SU-DHL-6 (cell line): Measurements from ENCODE around the gene RAB11FIP3.

Source experiments
- H2AFZ ChIP-seq: fragments of 200-600 bp; sonication (generic); 2 replicates; pipeline ENCODE4 v1.6.1; 2014; ENCODE audit warnings: low read depth, mild to moderate bottlenecking, moderate library complexity, mixed read lengths, antibody characterized with exemption, low read length; ENCODE audit not compliant: severe bottlenecking
- H3F3A ChIP-seq: fragments of 200-600 bp; shearing (Covaris generic); 2 replicates; pipeline ENCODE4 v1.6.0; 2016; ENCODE audit warnings: antibody characterized with exemption, mild to moderate bottlenecking; ENCODE audit not compliant: insufficient read depth
- H3K27ac ChIP-seq: fragments of 200-600 bp; sonication (generic); 2 replicates; pipeline ENCODE4 v1.5.1; 2016; ENCODE audit warnings: low read depth, mild to moderate bottlenecking, low read length, moderate library complexity, mixed read lengths
- H3K27me3 ChIP-seq: fragments of 200-600 bp; sonication (generic), shearing (Covaris generic); 2 replicates; pipeline ENCODE4 v1.6.0; 2014; ENCODE audit warnings: mild to moderate bottlenecking, low read length
- H3K36me3 ChIP-seq: fragments of 200-600 bp; sonication (generic); 2 replicates; pipeline ENCODE4 v1.6.1; 2014; ENCODE audit warnings: mild to moderate bottlenecking, low read length, mixed read lengths
- H3K4me2 ChIP-seq: fragments of 300-600, 200-600 bp; shearing (Covaris generic), sonication (generic); 2 replicates; pipeline ENCODE4 v1.6.0; 2014; ENCODE audit warnings: low read length, low read depth, mild to moderate bottlenecking; ENCODE audit not compliant: poor library complexity, severe bottlenecking
- H3K4me3 ChIP-seq: fragments of 200-600 bp; sonication (generic); 2 replicates; pipeline ENCODE4 v1.5.1; 2014; ENCODE audit warnings: antibody characterized with exemption, low read length, mild to moderate bottlenecking, mixed read lengths; ENCODE audit not compliant: insufficient read depth, poor library complexity, severe bottlenecking
- H3K79me2 ChIP-seq: fragments of 200-600 bp; sonication (generic); 2 replicates; pipeline ENCODE4 v1.6.1; 2014; ENCODE audit warnings: mild to moderate bottlenecking, low read length, moderate library complexity; ENCODE audit not compliant: insufficient read depth
- H3K9ac ChIP-seq: fragments of 200-600 bp; sonication (generic); 2 replicates; pipeline ENCODE4 v1.7.0; 2014; ENCODE audit warnings: mild to moderate bottlenecking, low read length
- H3K9me2 ChIP-seq: fragments of 200-600 bp; sonication (generic); replicated peaks from 2 replicates; pipeline ENCODE4 v1.6.1; 2014; ENCODE audit warnings: low read length; ENCODE audit not compliant: insufficient read depth
- H3K9me3 ChIP-seq: fragments of 200-600 bp; sonication (generic); 2 replicates; pipeline ENCODE4 v1.6.1; 2014; ENCODE audit warnings: low read length, mixed read lengths; ENCODE audit not compliant: insufficient read depth
- H4K20me1 ChIP-seq: fragments of 200-600 bp; sonication (generic); 2 replicates; pipeline ENCODE4 v1.6.1; 2014; ENCODE audit warnings: low read depth, mild to moderate bottlenecking, antibody characterized with exemption, low read length, moderate library complexity, mixed read lengths
- EZH2phosphoT487 ChIP-seq: fragments of 200-600 bp; sonication (generic), shearing (Covaris generic); conservative IDR thresholded peaks from 2 replicates; pipeline ENCODE4 v1.6.1; 2018; ENCODE audit warnings: mild to moderate bottlenecking, antibody characterized with exemption, low read length, moderate library complexity, mixed read lengths
- TF ChIP-seq, protein P1 (sequence below): fragments of 200-600 bp; sonication (generic); IDR thresholded peaks from one replicate; pipeline ENCODE4 v1.5.1; 2017; ENCODE audit warnings: antibody characterized with exemption, mild to moderate bottlenecking, low read length, moderate library complexity; ENCODE audit not compliant: insufficient read depth, poor library complexity, severe bottlenecking

Gene RAB11FIP3

DNA sequence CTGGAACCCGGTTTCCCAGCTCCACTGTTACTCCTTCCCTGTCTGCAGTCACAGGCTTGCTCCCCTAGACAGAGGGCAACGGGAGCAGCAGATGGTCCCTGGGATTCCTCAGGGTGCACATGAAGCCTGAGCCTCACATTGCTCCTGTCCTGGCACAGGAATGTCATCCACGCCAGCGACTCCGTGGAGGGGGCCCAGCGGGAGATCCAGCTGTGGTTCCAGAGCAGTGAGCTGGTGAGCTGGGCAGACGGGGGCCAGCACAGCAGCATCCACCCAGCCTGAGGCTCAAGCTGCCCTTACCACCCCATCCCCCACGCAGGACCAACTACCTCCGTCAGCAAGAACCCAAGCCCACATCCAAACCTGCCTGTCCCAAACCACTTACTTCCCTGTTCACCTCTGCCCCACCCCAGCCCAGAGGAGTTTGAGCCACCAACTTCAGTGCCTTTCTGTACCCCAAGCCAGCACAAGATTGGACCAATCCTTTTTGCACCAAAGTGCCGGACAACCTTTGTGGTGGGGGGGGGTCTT lies 25.3 kb upstream of the RAB11FIP3 start:
- no peak overlapping the region for H3K27ac ChIP-seq
- H3K4me3 ChIP-seq = peak overlapping the region; percentile 87
- H4K20me1 ChIP-seq = no peaks in the 10 kb centered on the region
- H3F3A ChIP-seq = peaks cover 13% of the 10 kb centered on the region
- no peaks in the 10 kb centered on the region for H3K36me3 ChIP-seq
- H3K27me3 ChIP-seq = no peaks in the 10 kb centered on the region
- peak overlapping the region; percentile 69 for H3K4me2 ChIP-seq
- TF ChIP-seq, protein P1, sequence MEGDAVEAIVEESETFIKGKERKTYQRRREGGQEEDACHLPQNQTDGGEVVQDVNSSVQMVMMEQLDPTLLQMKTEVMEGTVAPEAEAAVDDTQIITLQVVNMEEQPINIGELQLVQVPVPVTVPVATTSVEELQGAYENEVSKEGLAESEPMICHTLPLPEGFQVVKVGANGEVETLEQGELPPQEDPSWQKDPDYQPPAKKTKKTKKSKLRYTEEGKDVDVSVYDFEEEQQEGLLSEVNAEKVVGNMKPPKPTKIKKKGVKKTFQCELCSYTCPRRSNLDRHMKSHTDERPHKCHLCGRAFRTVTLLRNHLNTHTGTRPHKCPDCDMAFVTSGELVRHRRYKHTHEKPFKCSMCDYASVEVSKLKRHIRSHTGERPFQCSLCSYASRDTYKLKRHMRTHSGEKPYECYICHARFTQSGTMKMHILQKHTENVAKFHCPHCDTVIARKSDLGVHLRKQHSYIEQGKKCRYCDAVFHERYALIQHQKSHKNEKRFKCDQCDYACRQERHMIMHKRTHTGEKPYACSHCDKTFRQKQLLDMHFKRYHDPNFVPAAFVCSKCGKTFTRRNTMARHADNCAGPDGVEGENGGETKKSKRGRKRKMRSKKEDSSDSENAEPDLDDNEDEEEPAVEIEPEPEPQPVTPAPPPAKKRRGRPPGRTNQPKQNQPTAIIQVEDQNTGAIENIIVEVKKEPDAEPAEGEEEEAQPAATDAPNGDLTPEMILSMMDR = no peak
- no peak for TF ChIP-seq EZH2phosphoT487
- no peak overlapping the region for H2AFZ ChIP-seq
- peak overlapping the region; percentile 88 for H3K9ac ChIP-seq
- H3K79me2 ChIP-seq = no peaks in the 10 kb centered on the region
- no peaks in the 10 kb centered on the region for H3K9me2 ChIP-seq
- no peaks in the 10 kb centered on the region for H3K9me3 ChIP-seq

DNA sequence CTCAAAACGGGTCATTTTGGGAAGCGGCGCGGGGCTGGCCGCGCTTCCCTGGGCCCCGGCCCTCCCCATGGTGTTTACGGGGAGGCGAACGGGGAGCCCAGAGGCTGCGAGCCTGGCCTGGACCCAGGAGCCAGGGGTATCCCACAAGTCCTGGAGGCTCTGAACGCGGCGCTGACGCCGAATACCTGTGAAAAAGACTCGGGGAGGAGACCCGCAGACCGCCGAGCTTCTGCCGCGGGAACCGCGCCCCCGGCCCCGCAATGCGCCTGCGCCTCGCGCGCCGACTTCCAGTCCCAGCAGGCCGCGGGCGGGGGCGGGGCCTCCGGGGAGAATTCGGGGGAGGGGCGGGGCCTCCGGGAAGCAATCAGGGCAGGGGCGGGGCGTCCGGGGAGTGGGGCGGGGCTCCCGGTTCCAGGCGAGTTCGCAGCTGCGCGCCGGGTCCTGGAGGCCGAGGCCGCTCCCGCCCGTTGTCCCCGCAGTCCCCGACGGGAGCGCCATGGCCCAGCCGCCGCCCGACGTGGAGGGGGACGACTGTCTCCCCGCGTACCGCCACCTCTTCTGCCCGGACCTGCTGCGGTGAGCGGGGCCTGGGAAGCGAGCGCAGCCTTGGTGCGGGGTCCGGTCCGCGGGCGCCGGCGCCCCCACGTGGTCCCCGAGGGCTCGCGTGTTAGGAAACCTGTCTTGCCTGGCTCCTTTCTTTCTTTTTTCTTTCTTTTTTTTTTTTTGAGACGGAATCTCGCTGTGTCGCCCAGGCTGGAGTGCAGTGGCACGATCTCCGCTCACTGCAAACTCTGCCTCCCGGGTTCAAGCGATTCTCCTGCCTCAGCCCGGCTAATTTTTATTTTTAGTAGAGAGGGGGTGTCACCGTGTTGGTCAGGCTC lies 23.7 kb upstream of the RAB11FIP3 start, which contains the start of gene DECR2:
DECR2 (plus strand) TSS at position 418 of the 881 bp plus-strand sequence; CDS start at position 497, 79 bp downstream.
- no peaks in the 10 kb centered on the region for H3K79me2 ChIP-seq
- no peaks in the 10 kb centered on the region for H3K9me3 ChIP-seq
- peaks cover 5% of the 10 kb centered on the region; the same call in 1 of the 2 replicates for H3F3A ChIP-seq
- H3K27ac ChIP-seq = peak within 1 kb of the TSS; percentile 67
- peak within 1 kb of the TSS; percentile 81 for H2AFZ ChIP-seq
- H3K9me2 ChIP-seq = no peaks in the 10 kb centered on the region
- no peaks in the 10 kb centered on the region for H3K27me3 ChIP-seq
- TF ChIP-seq, protein P1 = peak; percentile 55
- no peak for TF ChIP-seq EZH2phosphoT487
- H3K4me3 ChIP-seq = peak within 1 kb of the TSS; percentile 87
- H3K36me3 ChIP-seq = no peaks in the 10 kb centered on the region
- peak within 1 kb of the TSS; percentile 69 for H3K4me2 ChIP-seq
- no peaks in the 10 kb centered on the region for H4K20me1 ChIP-seq
- peak within 1 kb of the TSS; percentile 88 for H3K9ac ChIP-seq

DNA sequence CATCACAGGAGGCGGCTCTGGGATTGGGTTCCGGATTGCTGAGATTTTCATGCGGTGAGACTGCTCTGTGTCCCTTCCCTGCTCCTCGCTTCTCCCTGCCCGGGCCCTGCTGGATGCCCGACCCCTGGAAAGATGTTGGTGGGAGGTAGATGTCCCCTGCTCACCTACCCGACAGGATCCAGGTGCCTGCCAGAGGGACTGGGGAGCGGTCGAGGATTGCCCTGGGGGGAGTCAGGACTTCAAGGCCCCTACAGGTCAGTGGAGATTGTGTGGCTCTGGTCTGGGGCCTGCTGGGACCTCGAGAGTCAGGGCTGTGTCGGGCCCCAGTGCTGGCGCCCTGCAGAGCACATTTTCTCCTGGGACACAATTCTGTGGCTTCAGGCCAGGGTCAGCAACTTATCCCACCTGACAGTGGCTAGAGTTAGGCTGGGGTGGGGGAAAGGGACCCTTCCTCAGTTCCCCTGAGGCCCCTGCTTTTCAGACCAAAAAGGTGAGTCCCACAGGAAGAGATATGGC lies 20.4 kb upstream of the RAB11FIP3 start:
- H3K9ac ChIP-seq = no peak overlapping the region
- no peaks in the 10 kb centered on the region for H3K9me2 ChIP-seq
- H3K27ac ChIP-seq = no peak overlapping the region
- no peak overlapping the region for H2AFZ ChIP-seq
- no peaks in the 10 kb centered on the region for H3K79me2 ChIP-seq
- H3K36me3 ChIP-seq = no peaks in the 10 kb centered on the region
- peaks cover 5% of the 10 kb centered on the region; the same call in 1 of the 2 replicates for H3F3A ChIP-seq
- TF ChIP-seq EZH2phosphoT487 = no peak
- TF ChIP-seq, protein P1 = no peak
- no peaks in the 10 kb centered on the region for H4K20me1 ChIP-seq
- H3K4me3 ChIP-seq = no peak overlapping the region
- no peak overlapping the region for H3K4me2 ChIP-seq
- no peaks in the 10 kb centered on the region for H3K9me3 ChIP-seq
- H3K27me3 ChIP-seq = no peaks in the 10 kb centered on the region
